ENCODE results near the gene NDUFAF2.

GRCh38 chr5:61081741-61082140 is 136.7 kb downstream of the NDUFAF2 start:
- no peak for TF ChIP-seq CTCF (conservative IDR thresholded peaks at IDR 0.05; ENCODE audit: low read depth in 2 of 2)
- TF ChIP-seq REST (IDR thresholded peaks at IDR 0.05; ENCODE audit: unreplicated experiment): no peak
- TF ChIP-seq JUNB (IDR thresholded peaks at IDR 0.05; ENCODE audit: unreplicated experiment): no peak
- no peak for TF ChIP-seq POLR2AphosphoS5 (IDR thresholded peaks at IDR 0.05; ENCODE audit: low read depth)
- no peak for TF ChIP-seq ETS1 (IDR thresholded peaks at IDR 0.05)
- no peak for TF ChIP-seq EZH2 (IDR thresholded peaks at IDR 0.05; ENCODE audit: low read depth, unreplicated experiment)
- TF ChIP-seq EZH2phosphoT487 (IDR thresholded peaks at IDR 0.05; ENCODE audit: unreplicated experiment): no peak
- TF ChIP-seq CREB1 (CRISPR knock-in tag; IDR thresholded peaks at IDR 0.05; ENCODE audit: low read depth): no peak
- TF ChIP-seq ZNF114 (CRISPR knock-in tag; IDR thresholded peaks at IDR 0.05): no peak
- no peak for TF ChIP-seq NANOG (IDR thresholded peaks at IDR 0.05; ENCODE audit: borderline replicate concordance)
- TF ChIP-seq ZNF331 (CRISPR knock-in tag; IDR thresholded peaks at IDR 0.05; ENCODE audit: low read depth): no peak

All from GM23338 (cell line).